Measurements from ENCODE around the gene RPL28.
"Not testable (repeated sequence)": the region's sequence is repeated elsewhere in the genome, so short reads cannot be mapped to it uniquely, and the experiment has no call there.

RPL28 gene

GRCh38 chr19:55392820-55393761 is 7.4 kb downstream of the RPL28 start:
- DNase-seq (ENCODE audit: low spot score), result no peak

- no peak for DNase-seq (ENCODE audit: low spot score)
Observed at GRCh38 chr19:55398200-55398925, 12.6 kb downstream of the RPL28 start.

- no peak for DNase-seq (ENCODE audit: low spot score)
Observed at GRCh38 chr19:55400281-55401087, 14.8 kb downstream of the RPL28 start.

- not testable (repeated sequence) for DNase-seq (ENCODE audit: low spot score)
Observed at GRCh38 chr19:55401390-55401789, 15.7 kb downstream of the RPL28 start.

GRCh38 chr19:55402509-55402908 is 16.8 kb downstream of the RPL28 start:
- DNase-seq (ENCODE audit: low spot score), result no peak

GRCh38 chr19:55405638-55406037 is 19.9 kb downstream of the RPL28 start:
- no peak for DNase-seq (ENCODE audit: low spot score)

DNA sequence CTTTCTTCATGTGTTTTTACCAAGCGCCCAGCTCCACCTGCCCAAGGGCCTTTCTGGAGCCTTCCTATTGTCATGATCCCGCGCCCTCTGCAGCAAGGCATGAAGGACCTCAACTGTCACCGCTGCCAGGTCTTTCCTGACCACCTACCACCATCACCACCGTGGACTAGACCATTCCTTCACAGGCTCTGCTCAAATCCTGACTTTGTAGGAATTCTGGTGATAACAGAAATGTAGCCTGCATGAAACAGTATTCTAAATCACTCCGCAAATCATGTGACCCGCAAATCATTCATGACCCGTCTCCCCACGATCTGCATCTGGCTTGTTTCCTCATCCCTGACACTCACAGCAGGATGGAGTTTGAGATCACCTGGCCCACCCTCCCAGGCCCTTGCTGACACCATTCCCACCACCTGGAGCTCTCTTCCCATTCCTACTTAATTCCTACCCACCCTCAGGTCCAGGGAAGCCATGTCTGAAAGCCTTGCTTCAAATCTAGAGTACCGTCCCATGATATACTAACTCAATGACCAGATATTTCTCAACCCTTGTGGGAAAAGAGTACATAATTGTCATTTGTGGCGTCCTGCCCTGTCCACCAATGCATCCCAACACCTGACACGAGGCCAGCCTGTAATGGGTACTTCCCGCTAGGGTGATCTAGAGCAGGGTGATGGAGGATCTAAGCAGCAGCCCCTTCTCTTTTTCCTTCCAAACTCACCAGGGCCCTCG is 20.5 kb downstream of the RPL28 start:
- no peak for DNase-seq (ENCODE audit: low spot score)

GRCh38 chr19:55406826-55407549 is 21.3 kb downstream of the RPL28 start:
- DNase-seq (ENCODE audit: low spot score), result peak; percentile 56

DNA sequence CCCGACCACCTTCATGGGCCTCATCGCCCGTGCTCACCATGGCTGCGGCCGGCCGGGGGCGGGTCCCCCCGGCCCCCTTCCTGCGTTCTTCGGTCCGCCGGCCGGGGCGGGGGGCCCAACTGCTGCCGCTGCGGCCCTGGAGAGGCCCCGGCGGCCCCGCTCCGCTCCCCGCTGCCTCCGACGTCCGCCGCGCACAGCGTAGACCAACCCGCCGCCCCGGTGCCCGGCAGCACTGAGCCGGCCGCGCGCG is 21.7 kb downstream of the RPL28 start, which contains the start of gene UBE2S:
Gene UBE2S, minus strand, starts transcription at position 239 of the 250 bp plus-strand sequence. Its CDS starts 199 bp downstream, at position 40.
- not testable (repeated sequence) for DNase-seq (ENCODE audit: low spot score)

DNA sequence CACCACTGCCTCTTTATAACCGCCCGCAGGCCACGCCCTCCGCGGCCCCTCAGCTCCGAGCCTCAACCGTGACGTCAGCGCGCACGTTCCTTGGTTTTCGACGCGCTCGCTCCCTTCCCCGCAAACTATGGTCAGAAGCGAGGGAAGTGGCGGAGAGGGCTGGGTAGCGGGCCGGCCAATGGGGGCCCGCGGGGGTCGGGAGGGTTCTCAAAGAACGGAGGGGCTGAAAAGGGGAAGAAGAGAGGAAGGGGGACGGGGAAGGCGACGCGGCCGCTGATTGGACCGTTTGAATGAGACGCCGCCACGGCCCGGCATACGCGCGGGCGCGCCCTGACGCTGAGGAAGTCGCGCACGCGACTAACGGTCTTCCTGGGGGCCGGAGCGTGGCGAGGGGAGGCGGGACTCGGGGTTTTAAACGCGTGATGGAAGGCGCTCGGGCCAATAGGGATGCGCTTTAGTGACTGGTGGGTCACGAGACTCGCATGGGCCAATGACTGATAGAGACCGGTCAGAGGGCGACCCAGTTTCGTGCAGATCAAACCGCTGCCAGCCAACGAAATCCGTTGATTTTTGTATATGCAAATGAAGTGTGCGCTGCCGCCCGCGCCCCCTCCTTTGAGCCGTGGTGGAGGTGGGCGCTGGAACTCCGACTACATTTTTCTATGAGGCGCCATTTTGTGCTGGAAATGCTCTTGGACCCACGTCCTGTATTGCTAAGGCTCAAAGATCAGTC is 22.2 kb downstream of the RPL28 start:
- peak; percentile 100 for DNase-seq (ENCODE audit: low spot score)

- no peak for DNase-seq (ENCODE audit: low spot score)
Observed at GRCh38 chr19:55408533-55408872, 22.8 kb downstream of the RPL28 start.

DNA sequence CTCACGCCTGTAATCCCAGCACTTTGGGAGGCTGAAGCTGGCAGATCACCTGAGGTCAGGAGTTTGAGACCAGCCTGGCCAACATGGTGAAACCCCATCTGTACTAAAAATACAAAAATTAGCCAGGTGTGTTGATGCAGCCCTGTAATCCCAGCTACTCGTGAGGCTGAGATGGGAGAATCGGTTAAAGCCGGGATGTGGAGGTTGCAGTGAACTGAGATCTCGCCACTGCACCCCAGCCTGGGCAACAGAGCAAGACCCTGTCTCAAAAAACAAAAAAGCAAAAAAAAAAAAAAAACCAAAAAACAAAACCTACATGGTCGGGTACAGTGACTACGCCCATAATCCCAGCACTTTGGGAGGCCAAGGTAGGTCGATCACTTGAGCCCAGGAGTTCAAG is 23.4 kb downstream of the RPL28 start:
- DNase-seq (ENCODE audit: low spot score), result not testable (repeated sequence)

- no peak for DNase-seq (ENCODE audit: low spot score)
Observed at GRCh38 chr19:55410168-55410567, 24.4 kb downstream of the RPL28 start.

GRCh38 chr19:55418185-55418584 is 32.5 kb downstream of the RPL28 start:
- peak; percentile 90 for DNase-seq (ENCODE audit: low spot score)

GRCh38 chr19:55419103-55419502 is 33.4 kb downstream of the RPL28 start:
- no peak for DNase-seq (ENCODE audit: low spot score)

DNA sequence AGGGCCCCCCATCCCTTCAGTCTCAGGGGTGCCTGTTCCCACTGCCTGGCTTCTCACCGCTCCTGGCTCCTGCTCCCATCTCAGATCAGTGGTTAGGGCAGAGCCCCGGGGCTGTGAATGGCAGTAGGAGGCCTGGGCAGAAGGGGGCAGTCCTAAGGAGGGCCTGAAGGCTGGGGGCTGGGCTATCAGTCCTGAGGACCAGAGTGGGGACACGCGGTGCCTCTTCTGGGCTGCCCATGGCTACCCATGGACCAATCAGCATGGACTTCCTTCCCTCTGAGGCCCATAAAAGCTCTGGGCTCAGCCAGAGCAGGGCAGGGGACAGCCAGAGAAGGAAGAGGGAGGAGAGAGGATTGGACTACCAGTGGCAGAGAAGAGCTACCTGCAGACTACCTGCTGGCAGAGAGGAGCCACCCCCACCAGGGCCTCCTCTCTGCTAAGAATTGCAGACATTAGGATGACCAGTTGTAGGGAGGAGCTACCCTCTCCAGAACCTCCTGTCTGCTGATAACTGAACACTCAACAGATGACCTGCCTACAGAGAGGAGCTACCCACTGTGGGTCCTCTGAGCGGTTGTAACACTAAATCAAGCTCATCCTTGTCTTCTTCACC is 34.0 kb downstream of the RPL28 start:
- no peak for DNase-seq (ENCODE audit: low spot score)

DNA sequence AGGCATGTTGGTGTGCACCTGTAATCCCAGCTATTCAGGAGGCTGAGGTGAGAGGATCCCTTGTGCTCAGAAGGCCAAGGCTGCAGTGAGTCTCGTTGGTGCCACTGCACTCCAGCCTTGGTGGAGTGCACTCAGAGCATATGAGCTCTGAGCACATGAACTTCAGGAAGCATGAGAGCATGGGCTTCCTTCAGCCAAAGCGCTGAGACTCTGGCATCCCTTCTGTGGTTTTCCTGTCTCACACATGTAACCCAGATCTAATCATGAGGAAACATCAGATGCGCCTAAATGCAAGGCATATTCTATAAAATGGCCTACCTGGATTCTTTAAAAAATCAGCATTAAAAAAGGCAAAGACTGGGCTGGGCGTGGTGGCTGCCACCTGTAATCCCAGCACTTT is 35.5 kb downstream of the RPL28 start:
- DNase-seq (ENCODE audit: low spot score), result not testable (repeated sequence)

GRCh38 chr19:55423225-55424005 is 37.7 kb downstream of the RPL28 start:
- no peak for DNase-seq (ENCODE audit: low spot score)

GRCh38 chr19:55424518-55424917 is 38.8 kb downstream of the RPL28 start:
- DNase-seq (ENCODE audit: low spot score), result no peak
